Fibroblast of the aortic adventitia (primary cell): ENCODE measurements around the gene ZNF534. TPM values are rescaled to one million over a fixed set of nuclear protein-coding genes. Genes with fewer than 3 reads are reported as not detected.

Source experiments
- DNase-seq: peaks from one replicate; pipeline ENCODE4 v3.0.0-alpha.2; 2010; ENCODE audit warnings: low read depth
- H3K4me3 ChIP-seq: 2 replicates; pipeline ENCODE4 v1.5.1; 2011; ENCODE audit warnings: low read depth, mild to moderate bottlenecking, control low read depth, low read length, moderate library complexity
- total RNA-seq: library from RNA; depleted of rRNA; stranded (reverse); fragments of >200 nt; gene quantifications from 2 replicates; pipeline ENCODE4 v1.2.3, GENCODE V29; 2012; ENCODE audit warnings: low replicate concordance
- TF ChIP-seq, protein P1 (sequence below): IDR thresholded peaks from 2 replicates; pipeline ENCODE4 v1.5.1; 2011; ENCODE audit warnings: mild to moderate bottlenecking, low read length, control low read depth, inconsistent platforms; ENCODE audit not compliant: insufficient read depth

The ZNF534 gene
- total RNA-seq, 1 donor, result not detected

- TF ChIP-seq, protein P1, sequence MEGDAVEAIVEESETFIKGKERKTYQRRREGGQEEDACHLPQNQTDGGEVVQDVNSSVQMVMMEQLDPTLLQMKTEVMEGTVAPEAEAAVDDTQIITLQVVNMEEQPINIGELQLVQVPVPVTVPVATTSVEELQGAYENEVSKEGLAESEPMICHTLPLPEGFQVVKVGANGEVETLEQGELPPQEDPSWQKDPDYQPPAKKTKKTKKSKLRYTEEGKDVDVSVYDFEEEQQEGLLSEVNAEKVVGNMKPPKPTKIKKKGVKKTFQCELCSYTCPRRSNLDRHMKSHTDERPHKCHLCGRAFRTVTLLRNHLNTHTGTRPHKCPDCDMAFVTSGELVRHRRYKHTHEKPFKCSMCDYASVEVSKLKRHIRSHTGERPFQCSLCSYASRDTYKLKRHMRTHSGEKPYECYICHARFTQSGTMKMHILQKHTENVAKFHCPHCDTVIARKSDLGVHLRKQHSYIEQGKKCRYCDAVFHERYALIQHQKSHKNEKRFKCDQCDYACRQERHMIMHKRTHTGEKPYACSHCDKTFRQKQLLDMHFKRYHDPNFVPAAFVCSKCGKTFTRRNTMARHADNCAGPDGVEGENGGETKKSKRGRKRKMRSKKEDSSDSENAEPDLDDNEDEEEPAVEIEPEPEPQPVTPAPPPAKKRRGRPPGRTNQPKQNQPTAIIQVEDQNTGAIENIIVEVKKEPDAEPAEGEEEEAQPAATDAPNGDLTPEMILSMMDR, result no peak
- no peak overlapping the region for H3K4me3 ChIP-seq
- DNase-seq, result no peak
Observed at GRCh38 chr19:52442179-52442578, 13.2 kb downstream of the ZNF534 start.

GRCh38 chr19:52444506-52444905 lies 15.6 kb downstream of the ZNF534 start:
- TF ChIP-seq, protein P1, result no peak
- no peak overlapping the region for H3K4me3 ChIP-seq
- no peak for DNase-seq

DNA sequence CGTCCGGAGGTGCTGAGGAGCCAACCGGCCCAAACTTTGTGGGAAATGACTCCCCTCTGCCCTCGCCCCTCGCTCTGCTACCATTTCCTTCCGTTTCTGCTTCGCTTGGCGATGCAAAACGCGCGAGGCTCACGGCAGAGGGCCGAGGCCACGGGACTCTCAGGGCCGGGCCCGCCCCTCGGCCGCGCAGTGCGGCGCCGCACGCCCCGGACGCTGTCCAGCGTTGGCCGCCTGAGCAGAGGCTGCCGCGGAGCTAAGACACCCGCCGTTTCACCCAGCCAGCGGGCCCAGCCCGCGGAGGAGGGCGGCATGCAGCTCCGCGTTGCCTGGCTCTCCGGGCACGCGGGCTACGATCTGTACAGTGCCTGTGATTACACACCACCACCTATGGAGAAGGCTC lies 22.3 kb downstream of the ZNF534 start:
- no peak for DNase-seq

DNA sequence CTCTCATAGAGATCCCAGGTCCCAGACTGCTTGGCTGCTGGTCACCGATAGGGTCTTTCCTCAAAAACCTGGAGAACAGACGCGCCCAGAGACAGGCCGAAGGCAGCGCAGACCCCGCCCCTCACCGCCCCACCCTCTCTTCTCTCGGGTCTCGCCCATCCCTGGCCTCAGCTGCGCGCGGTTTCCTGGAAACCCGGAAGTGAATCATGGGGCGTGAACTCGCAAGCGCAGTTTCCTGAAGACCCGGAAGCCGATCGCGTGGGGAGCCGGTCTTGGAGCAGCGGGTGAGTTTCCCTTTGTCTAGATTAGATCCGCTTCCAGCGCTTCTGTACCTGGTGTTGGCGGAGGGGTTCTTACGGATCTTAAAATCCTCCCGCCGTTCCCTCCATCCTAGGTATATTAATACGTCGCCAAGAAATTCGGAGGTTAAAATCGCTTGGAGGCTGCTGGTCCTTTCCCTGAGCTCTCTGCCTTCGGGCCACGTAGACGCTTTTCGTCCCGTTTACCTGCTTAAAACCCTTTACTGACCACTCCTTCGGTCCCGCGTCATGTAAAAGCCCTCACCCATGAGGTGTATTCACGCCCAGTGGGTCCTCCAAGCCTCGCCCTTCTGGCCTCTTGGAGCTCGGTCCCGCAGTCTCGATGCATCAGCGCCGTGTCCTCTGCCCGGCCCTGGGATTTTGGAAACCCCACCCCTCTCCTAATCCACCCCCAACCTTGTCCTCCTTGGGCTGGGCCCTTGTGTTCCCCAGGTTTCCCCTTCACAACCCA lies 24.6 kb downstream of the ZNF534 start, which contains the start of gene ZNF578:
Gene ZNF578, plus strand, starts transcription at position 230 of the 771 bp plus-strand sequence. CDS start 48,293 bp downstream, outside the sequence.
- TF ChIP-seq, protein P1, result peak; percentile 27
- peak; percentile 82 for DNase-seq
- H3K4me3 ChIP-seq, result peak within 1 kb of the TSS; percentile 86

More for the DNA sequence above, 22.3 kb downstream of the ZNF534 start:
- no peak overlapping the region for H3K4me3 ChIP-seq
- TF ChIP-seq, protein P1, result no peak

- TF ChIP-seq, protein P1, result no peak
- no peak overlapping the region for H3K4me3 ChIP-seq
- no peak for DNase-seq
Observed at GRCh38 chr19:52464798-52465470, 36.0 kb downstream of the ZNF534 start.

GRCh38 chr19:52473655-52474350 lies 44.9 kb downstream of the ZNF534 start:
- no peak overlapping the region for H3K4me3 ChIP-seq
- no peak for DNase-seq
- TF ChIP-seq, protein P1, result no peak
